ENCODE results near the gene NUP62. TPM values are rescaled to one million over a fixed set of nuclear protein-coding genes. Genes with fewer than 3 reads are reported as not detected.

NUP62 gene
- total RNA-seq, 3 donors from 2014 or later (not counting 1 experiment from before 2014, with no cell fraction given), result 34.2 to 57.4 (median 40.9) TPM

- Histone ChIP-seq H3K27me3 (ENCODE audit: control insufficient read depth, insufficient read depth, low read length) (no peaks in the 10 kb centered on the region), H3K4me3 (ENCODE audit: low read length) (no peak overlapping the region), H3K36me3 (ENCODE audit: control insufficient read depth, insufficient read depth, low read length) (peaks cover 2% of the 10 kb centered on the region), H3K4me1 (ENCODE audit: control insufficient read depth, insufficient read depth, low read length) (peaks cover 41% of the 10 kb centered on the region), H3K27ac (ENCODE audit: low read length) (no peak overlapping the region), H3K9me3 (ENCODE audit: control insufficient read depth, insufficient read depth, low read length) (no peaks in the 10 kb centered on the region)
- H3K36me3 Mint-ChIP-seq, result no peaks in the 10 kb centered on the region
- DNase-seq (no peak), ATAC-seq (no peak)
- H3K4me3 Mint-ChIP-seq, result peak overlapping the region; percentile 26
- TF ChIP-seq, protein P1, sequence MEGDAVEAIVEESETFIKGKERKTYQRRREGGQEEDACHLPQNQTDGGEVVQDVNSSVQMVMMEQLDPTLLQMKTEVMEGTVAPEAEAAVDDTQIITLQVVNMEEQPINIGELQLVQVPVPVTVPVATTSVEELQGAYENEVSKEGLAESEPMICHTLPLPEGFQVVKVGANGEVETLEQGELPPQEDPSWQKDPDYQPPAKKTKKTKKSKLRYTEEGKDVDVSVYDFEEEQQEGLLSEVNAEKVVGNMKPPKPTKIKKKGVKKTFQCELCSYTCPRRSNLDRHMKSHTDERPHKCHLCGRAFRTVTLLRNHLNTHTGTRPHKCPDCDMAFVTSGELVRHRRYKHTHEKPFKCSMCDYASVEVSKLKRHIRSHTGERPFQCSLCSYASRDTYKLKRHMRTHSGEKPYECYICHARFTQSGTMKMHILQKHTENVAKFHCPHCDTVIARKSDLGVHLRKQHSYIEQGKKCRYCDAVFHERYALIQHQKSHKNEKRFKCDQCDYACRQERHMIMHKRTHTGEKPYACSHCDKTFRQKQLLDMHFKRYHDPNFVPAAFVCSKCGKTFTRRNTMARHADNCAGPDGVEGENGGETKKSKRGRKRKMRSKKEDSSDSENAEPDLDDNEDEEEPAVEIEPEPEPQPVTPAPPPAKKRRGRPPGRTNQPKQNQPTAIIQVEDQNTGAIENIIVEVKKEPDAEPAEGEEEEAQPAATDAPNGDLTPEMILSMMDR (IDR thresholded peaks at IDR 0.05), result no peak
- no peaks in the 10 kb centered on the region for H3K27me3 Mint-ChIP-seq (ENCODE audit: low read depth in 2 of 2)
- 97% methylated on average over 27 of the region's 27 CpGs for WGBS (ENCODE audit: insufficient coverage)
- peaks cover 14 to 23% of the 10 kb centered on the region in 2 donors for H3K4me1 Mint-ChIP-seq
- H3K9me3 Mint-ChIP-seq, result no peaks in the 10 kb centered on the region
- H3K27ac Mint-ChIP-seq, result peak overlapping the region in 1 of 2 donors; percentile 63
- intact Hi-C loops (cut with micrococcal nuclease), result no loop called here
Measured at GRCh38 chr19:49872245-49873128, 56.8 kb downstream of the NUP62 start.

- intact Hi-C loops (cut with micrococcal nuclease), result no loop called here
- peaks cover 21 to 23% of the 10 kb centered on the region in 2 donors for H3K4me1 Mint-ChIP-seq
- TF ChIP-seq, protein P1 (IDR thresholded peaks at IDR 0.05), result no peak
- H3K4me3 Mint-ChIP-seq, result peak overlapping the region; percentile 26
- no peaks in the 10 kb centered on the region for H3K36me3 Mint-ChIP-seq
- H3K9me3 ChIP-seq (ENCODE audit: control insufficient read depth, insufficient read depth, low read length), result no peaks in the 10 kb centered on the region
- ATAC-seq (no peak), DNase-seq (no peak)
- peak overlapping the region in 1 of 2 donors; percentile 63 for H3K27ac Mint-ChIP-seq
- no peak overlapping the region for H3K27ac ChIP-seq (ENCODE audit: low read length)
- no peaks in the 10 kb centered on the region for H3K9me3 Mint-ChIP-seq
- H3K36me3 ChIP-seq (ENCODE audit: control insufficient read depth, insufficient read depth, low read length), result peaks cover 2% of the 10 kb centered on the region
- no peak overlapping the region for H3K4me3 ChIP-seq (ENCODE audit: low read length)
- H3K4me1 ChIP-seq (ENCODE audit: control insufficient read depth, insufficient read depth, low read length), result peaks cover 47% of the 10 kb centered on the region
- no peaks in the 10 kb centered on the region for H3K27me3 ChIP-seq (ENCODE audit: control insufficient read depth, insufficient read depth, low read length)
- H3K27me3 Mint-ChIP-seq (ENCODE audit: low read depth in 2 of 2), result no peaks in the 10 kb centered on the region
- 95% methylated on average over 16 of the region's 17 CpGs for WGBS (ENCODE audit: insufficient coverage)
Measured at GRCh38 chr19:49871349-49871985, 57.8 kb downstream of the NUP62 start.

- Histone ChIP-seq H3K36me3 (ENCODE audit: control insufficient read depth, insufficient read depth, low read length) (peaks cover 2% of the 10 kb centered on the region), H3K27ac (ENCODE audit: low read length) (peak overlapping the region; percentile 88), H3K27me3 (ENCODE audit: control insufficient read depth, insufficient read depth, low read length) (no peaks in the 10 kb centered on the region), H3K4me3 (ENCODE audit: low read length) (peak overlapping the region; percentile 68), H3K4me1 (ENCODE audit: control insufficient read depth, insufficient read depth, low read length) (peaks cover 50% of the 10 kb centered on the region), H3K9me3 (ENCODE audit: control insufficient read depth, insufficient read depth, low read length) (no peaks in the 10 kb centered on the region)
- Mint-ChIP-seq H3K4me1 (peaks cover 17 to 23% of the 10 kb centered on the region in 2 donors), H3K27me3 (ENCODE audit: low read depth in 2 of 2) (no peaks in the 10 kb centered on the region), H3K27ac (no peak overlapping the region), H3K9me3 (no peaks in the 10 kb centered on the region), H3K4me3 (no peak overlapping the region), H3K36me3 (no peaks in the 10 kb centered on the region)
- DNase-seq (no peak), ATAC-seq (no peak)
- TF ChIP-seq, protein P1 (IDR thresholded peaks at IDR 0.05), result no peak
- intact Hi-C loops (cut with micrococcal nuclease), result no loop called here
- 91% methylated on average over 15 of the region's 15 CpGs for WGBS (ENCODE audit: insufficient coverage)
Measured at GRCh38 chr19:49870309-49870901, 58.9 kb downstream of the NUP62 start.

Measured in natural killer cell (primary cell).